ENCODE data around the gene MRM2. TPM values are rescaled to one million over a fixed set of nuclear protein-coding genes. Genes with fewer than 3 reads are reported as not detected.

MRM2 gene
- total and polyA plus RNA-seq, 2 donors from 2014 or later: 25.6 TPM

DNA sequence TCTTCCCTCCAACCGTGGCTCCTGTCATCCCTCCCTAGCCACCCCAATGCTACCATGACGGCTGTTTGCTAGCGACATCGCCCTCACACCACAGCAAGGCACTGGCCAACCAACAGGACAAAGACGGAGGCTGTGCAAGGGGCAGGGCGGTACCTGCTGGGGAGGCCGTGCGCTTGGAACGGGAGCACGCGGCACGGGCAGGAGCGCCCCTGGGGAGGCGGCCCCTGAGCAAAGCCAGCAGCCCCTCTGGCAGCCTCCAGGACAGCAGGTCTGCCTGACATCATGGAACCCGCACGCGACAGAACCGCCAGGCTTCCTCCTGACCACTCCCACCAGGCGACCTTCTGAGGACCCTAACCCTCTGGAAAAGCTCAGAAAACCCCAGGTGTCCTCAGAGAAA lies 22.0 kb downstream of the MRM2 start:
- Histone ChIP-seq H3K9me3 (ENCODE audit: control insufficient read depth in 2 of 3, insufficient read depth in 1 of 3, low read length in 3 of 3) (no peaks in the 10 kb centered on the region), H3K4me1 (ENCODE audit: control insufficient read depth in 2 of 3, insufficient read depth in 2 of 3, low read depth in 1 of 3, low read length in 3 of 3) (no peaks in the 10 kb centered on the region), H3K4me3 (ENCODE audit: low read length in 3 of 3) (no peak overlapping the region), H3K36me3 (ENCODE audit: control insufficient read depth in 2 of 3, insufficient read depth in 3 of 3, low read length in 3 of 3) (peaks cover 4 to 21% (median 4%) of the 10 kb centered on the region in 3 donors), H3K9ac (ENCODE audit: low read length in 3 of 3) (no peak overlapping the region), H3K27ac (ENCODE audit: low read depth in 2 of 2, low read length in 2 of 2) (no peak overlapping the region), H3K27me3 (ENCODE audit: control insufficient read depth, insufficient read depth, low read length) (no peaks in the 10 kb centered on the region)
- FAIRE-seq (no peak), DNase-seq (no peak)
- TF ChIP-seq, protein P1, sequence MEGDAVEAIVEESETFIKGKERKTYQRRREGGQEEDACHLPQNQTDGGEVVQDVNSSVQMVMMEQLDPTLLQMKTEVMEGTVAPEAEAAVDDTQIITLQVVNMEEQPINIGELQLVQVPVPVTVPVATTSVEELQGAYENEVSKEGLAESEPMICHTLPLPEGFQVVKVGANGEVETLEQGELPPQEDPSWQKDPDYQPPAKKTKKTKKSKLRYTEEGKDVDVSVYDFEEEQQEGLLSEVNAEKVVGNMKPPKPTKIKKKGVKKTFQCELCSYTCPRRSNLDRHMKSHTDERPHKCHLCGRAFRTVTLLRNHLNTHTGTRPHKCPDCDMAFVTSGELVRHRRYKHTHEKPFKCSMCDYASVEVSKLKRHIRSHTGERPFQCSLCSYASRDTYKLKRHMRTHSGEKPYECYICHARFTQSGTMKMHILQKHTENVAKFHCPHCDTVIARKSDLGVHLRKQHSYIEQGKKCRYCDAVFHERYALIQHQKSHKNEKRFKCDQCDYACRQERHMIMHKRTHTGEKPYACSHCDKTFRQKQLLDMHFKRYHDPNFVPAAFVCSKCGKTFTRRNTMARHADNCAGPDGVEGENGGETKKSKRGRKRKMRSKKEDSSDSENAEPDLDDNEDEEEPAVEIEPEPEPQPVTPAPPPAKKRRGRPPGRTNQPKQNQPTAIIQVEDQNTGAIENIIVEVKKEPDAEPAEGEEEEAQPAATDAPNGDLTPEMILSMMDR (IDR thresholded peaks at IDR 0.05; ENCODE audit: borderline replicate concordance, extremely low read depth, insufficient read depth): no peak
- intact Hi-C loops (cut with DNase I): no loop called here

- H3K4me3 ChIP-seq (ENCODE audit: low read length in 3 of 3): no peak overlapping the region
- H3K9me3 ChIP-seq (ENCODE audit: control insufficient read depth in 2 of 3, insufficient read depth in 1 of 3, low read length in 3 of 3): no peaks in the 10 kb centered on the region
- no peaks in the 10 kb centered on the region for H3K27me3 ChIP-seq (ENCODE audit: control insufficient read depth, insufficient read depth, low read length)
- no peak overlapping the region for H3K27ac ChIP-seq (ENCODE audit: low read depth in 2 of 2, low read length in 2 of 2)
- H3K36me3 ChIP-seq (ENCODE audit: control insufficient read depth in 2 of 3, insufficient read depth in 3 of 3, low read length in 3 of 3): peaks cover 3 to 18% (median 4%) of the 10 kb centered on the region in 3 donors
- FAIRE-seq (no peak), DNase-seq (no peak)
- H3K9ac ChIP-seq (ENCODE audit: low read length in 3 of 3): no peak overlapping the region
- intact Hi-C loops (cut with DNase I): no loop called here
- TF ChIP-seq, protein P1 (IDR thresholded peaks at IDR 0.05; ENCODE audit: borderline replicate concordance, extremely low read depth, insufficient read depth): no peak
- H3K4me1 ChIP-seq (ENCODE audit: control insufficient read depth in 2 of 3, insufficient read depth in 2 of 3, low read depth in 1 of 3, low read length in 3 of 3): no peaks in the 10 kb centered on the region
These were observed 22.4 kb downstream of the MRM2 start for GRCh38 chr7:2219606-2220005.

DNA sequence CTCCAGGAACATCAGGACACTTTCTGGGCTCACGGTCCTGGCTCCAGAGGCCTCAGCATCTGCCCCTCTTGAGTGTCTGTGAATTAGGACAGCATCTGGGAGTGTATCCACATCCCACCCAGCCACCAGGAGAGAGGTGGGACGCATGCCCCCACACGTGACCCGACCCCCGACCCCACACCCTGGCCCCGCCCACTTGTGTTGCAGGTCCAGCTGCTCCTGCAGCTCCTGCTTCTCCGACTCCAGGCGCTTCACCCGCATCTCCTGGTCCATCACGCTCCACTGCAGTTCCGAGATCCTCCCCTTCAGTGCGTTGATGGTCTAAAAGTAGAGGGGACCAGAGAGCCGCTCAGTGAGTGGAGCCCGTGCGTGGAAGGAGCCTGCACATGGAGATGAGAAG lies 22.9 kb downstream of the MRM2 start:
- H3K36me3 ChIP-seq (ENCODE audit: control insufficient read depth in 2 of 3, insufficient read depth in 3 of 3, low read length in 3 of 3): peaks cover 3 to 18% (median 4%) of the 10 kb centered on the region in 3 donors

More for the DNA sequence above, 22.9 kb downstream of the MRM2 start:
- Histone ChIP-seq H3K27ac (ENCODE audit: low read depth in 2 of 2, low read length in 2 of 2) (no peak overlapping the region), H3K9me3 (ENCODE audit: control insufficient read depth in 2 of 3, insufficient read depth in 1 of 3, low read length in 3 of 3) (no peaks in the 10 kb centered on the region), H3K4me3 (ENCODE audit: low read length in 3 of 3) (no peak overlapping the region), H3K9ac (ENCODE audit: low read length in 3 of 3) (no peak overlapping the region), H3K27me3 (ENCODE audit: control insufficient read depth, insufficient read depth, low read length) (no peaks in the 10 kb centered on the region), H3K4me1 (ENCODE audit: control insufficient read depth in 2 of 3, insufficient read depth in 2 of 3, low read depth in 1 of 3, low read length in 3 of 3) (no peaks in the 10 kb centered on the region)
- intact Hi-C loops (cut with DNase I): no loop called here
- FAIRE-seq (no peak), DNase-seq (no peak)
- TF ChIP-seq, protein P1 (IDR thresholded peaks at IDR 0.05; ENCODE audit: borderline replicate concordance, extremely low read depth, insufficient read depth): no peak
